Ureter (tissue), 1 donor: ENCODE data around the gene WDFY4. TPM values are rescaled to one million over a fixed set of nuclear protein-coding genes. Genes with fewer than 3 reads are reported as not detected.

Experiments
- DNase-seq: peaks from one replicate; pipeline ENCODE4 v3.0.0-alpha.2; 2020; ENCODE audit warnings: low spot score
- total RNA-seq: library from RNA; stranded (reverse); gene quantifications from one replicate; pipeline ENCODE4 v1.2.4, GENCODE V29; 2023
- donor health status: DM: yes; HTN: yes; CAD: no.

WDFY4 gene
- total RNA-seq, 1 donor from 2014 or later, result 7.0 TPM

GRCh38 chr10:48943096-48943495 is 258.4 kb downstream of the WDFY4 start:
- DNase-seq, result no peak

- no peak for DNase-seq
These were observed 259.5 kb downstream of the WDFY4 start for GRCh38 chr10:48944171-48944570.

DNA sequence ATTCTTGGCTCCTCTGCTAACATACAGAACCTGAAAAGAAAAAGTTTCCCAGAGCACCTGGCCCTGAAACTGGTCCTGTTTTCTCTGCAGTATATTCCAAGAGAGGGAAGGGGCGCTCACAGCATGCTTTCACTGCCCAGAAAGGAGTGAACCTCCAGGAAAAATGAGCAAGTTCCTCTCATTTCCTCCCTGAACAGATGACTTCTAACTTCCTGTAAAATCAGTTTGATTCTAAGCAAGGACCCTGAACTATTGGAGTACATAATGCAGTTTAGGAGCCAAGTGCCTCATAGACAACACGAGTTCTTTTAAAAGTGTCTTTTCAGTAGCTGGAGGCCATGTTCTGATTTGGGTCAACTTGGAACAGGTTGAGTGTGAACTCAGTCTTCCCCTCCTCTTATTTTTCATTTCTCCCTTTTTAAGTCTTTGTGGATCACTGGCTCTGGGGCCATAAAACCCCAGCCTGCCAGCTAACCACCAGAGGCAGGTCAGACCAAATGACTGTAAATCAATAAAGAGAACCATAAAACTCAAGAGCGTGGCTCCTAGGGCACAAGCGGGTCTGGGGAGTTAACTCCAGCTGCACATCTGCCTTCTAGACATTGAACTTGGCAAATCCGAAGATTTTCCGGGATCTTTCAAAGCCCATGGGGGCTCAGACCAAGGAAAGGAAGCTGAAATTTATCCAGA is 260.9 kb downstream of the WDFY4 start:
- DNase-seq, result no peak

GRCh38 chr10:48946332-48946731 is 261.7 kb downstream of the WDFY4 start:
- DNase-seq, result no peak

DNA sequence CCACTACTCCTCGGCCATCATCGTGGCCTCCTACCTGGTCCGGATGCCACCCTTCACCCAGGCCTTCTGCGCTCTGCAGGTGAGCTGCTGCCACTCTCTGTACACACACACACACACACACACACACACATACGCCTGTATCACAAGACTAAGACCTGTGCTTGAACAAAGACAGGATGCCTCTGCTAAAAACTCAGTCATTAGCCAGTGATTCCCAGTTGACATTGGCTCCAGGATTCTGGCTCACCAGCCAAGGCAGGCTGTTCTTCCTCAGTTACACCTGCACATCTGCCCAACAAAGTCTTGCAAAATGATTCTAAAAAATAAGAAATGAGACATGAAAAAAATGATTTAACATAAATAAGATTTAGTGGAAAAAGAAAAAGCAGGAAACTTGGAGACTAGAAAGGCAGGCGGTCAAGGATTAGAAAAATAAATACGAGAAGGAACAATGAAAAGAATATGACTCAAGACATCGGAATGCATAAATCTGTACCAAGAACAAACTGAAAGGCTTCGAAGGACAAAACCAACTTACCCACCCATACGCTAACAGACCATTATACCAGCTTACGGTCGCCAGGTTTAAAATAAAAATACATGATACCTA is 262.3 kb downstream of the WDFY4 start:
- DNase-seq, result no peak

- DNase-seq, result no peak
These were observed 263.2 kb downstream of the WDFY4 start for GRCh38 chr10:48947690-48948469.

DNA sequence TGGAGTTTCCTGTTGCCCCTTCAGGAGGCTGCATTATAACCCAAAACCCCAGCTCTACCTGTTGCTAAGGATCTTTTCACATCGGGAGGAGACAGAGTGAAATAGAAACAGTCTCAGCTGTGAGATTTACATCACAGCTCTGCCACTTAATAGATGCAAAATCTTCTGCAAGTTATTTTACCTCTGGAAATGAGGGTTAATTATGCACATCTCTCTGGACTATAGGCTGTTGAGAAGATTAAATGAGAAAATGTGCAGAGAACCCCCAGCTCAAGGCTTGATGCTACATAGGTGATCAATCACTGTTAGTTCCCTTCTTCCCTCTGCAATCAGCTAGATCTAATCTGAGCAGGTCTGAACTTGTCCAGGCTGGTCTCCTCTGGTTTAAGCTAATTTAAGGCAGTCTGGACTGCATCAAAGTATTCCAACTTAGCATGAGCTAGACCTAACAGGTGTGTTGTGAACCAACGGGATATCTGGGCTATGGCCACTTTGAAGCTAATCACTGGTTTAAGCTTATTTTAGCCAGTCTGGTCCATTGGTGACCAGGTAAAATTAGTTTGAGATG is 263.9 kb downstream of the WDFY4 start:
- no peak for DNase-seq

DNA sequence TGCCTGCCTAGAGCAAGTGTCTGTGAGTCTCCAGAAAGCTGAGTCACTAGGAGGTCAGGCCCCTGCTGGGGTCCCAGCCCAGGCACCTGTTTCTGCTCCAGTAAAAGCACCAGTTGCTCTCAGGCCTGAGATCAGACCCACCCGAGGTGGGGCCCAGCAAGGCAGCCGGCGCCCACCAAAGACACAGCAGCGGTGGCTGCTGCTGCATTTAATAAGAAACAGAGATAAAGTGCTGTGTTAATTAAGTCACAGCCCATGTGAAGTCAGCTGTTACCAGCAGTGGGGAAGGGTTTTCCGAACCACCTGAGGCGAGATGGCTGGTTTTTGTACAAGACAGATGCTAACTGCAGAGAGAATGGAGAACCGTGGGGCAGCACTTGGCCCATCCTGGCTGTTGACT is 267.0 kb downstream of the WDFY4 start:
- no peak for DNase-seq

DNA sequence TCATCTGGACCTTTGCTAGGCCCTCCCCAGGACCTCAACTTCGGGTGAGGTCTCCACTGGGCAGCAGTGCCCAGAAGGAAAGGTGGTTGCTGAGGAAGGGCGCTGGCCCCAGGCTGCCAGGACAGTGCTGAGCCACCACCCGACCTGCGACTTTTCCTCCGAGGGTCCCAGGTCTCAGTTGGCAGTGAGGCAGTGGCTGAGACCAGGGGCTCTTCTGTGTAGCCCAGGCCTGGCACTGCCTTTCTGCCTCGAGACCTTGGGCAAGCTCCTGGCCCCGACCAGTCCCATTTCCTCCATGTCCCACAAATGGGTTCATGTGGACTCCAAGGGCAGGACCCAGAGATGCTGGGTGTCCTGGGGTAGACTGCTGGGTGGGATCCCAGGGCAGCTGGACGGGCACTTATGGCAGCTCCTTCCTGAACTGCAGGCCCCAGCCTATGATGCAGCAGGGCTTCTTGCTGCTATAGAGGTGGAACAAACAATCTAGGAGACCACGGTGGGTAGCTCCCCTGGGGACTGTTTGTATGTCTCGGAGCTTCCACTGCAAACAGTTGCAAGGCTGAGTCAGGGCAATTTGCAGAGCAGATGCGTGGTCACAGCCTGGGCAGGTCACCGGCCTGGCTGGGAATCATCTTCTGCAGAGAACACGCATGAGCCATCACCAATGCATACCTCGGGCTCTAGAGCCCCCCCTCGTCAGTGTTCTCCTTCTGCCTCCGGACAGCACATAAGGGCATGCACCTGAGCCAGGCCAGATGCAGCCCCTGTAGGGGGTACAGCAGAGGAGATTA is 272.9 kb downstream of the WDFY4 start:
- DNase-seq, result no peak

DNA sequence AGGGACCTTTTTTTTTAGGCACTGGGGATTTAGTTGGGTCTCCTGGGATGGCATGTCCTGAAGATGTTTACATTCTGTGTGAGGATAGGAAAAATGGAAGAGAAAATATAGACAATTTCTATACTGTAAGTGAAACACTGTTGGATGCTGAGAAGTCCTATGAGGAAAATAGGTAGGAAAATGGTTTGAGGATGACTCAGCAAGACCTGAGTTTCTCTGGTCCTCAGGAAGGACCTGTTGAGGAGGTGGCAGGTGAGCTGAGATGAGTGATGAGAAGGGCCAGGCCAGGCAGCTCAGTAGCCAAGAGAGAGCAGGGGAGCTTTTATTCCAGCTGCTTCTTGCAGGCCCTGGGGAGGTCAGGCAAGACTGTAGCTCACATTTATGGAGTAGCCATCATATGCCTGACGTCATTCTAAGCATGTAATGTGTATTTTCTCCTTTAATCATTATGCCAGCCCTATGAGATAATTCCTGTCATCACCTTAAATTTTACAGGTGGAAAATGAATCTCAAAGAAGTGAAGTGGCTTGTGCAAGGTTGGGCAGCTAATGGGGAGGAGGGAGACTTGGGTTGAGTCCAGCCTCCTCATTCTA is 274.0 kb downstream of the WDFY4 start:
- DNase-seq, result no peak

- no peak for DNase-seq
These were observed 279.4 kb downstream of the WDFY4 start for GRCh38 chr10:48964038-48964437.

GRCh38 chr10:48965460-48965859 is 280.8 kb downstream of the WDFY4 start:
- DNase-seq, result no peak

DNA sequence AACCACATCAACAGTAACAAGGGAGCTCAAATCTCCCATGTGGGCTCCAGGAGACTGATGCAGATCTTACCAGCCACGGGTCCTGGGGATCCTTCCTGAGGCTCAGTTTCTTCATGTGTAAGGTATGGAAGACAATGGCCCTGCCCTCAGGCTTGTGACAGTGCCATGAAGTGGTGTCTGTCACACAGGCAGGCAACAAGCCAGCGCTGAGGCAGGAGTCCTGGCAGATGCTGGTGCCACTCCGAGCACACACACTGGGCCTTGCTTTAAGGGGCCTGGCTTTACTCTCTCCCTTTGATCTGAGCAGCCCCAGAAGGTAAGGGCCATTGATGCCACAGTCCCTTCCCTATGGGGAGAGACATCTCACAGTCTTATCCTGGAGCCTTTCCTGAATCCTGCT is 283.4 kb downstream of the WDFY4 start:
- no peak for DNase-seq

DNA sequence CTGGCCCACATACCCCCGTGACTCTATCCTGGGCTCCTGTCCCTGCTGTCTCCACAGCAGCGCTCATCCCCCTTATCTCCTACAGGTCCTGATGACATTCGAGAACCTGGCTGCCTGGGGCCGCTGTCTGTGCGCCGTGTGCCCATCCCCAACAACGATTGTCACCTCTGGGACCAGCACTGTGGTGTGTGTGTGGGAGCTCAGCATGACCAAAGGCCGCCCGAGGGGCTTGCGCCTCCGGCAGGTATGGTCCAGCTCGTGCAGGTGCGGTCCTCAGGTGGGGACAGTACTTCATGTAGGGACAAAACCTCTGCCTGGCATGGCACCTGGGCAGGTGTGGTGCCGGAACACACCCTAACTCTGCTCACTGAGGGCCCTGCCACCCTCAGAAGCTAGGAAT is 285.4 kb downstream of the WDFY4 start:
- DNase-seq, result no peak

DNA sequence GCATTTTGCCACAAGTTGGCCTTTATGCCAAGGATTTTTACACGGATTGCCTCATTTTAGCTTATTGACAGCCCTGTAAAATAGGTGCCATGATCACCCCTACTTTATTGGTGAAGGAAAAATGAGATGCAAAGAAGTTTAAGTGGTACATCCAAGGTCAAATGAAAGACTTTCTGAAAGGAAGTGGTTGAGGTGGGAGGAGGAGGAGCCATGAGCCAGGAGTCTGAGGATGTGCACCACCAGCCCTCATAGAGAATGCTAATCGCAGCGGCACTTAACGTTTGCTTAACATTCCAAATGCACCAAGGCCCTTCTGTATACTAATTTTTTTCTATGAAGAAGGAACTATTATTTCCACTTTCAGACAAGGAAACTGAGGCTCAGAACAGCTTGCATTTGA is 286.0 kb downstream of the WDFY4 start:
- DNase-seq, result no peak

DNA sequence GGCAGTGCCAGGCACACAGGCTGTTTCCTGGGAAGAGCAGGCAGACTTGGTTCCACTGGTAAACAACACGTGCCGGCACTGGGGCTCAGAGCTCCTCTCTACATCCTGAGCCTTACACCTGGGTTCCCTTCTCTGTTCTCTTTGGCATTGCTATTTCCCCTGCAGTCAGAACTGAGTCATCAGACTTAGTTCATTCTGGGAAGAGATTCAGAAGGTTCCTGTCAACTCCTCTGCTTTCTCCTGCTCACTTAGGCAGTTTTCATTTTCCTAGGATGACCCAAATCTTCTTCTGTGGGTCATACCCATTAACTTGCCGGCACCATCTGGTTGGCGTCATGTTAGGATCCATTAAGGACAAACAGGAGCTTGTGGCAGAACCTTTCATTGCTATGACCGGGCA is 288.4 kb downstream of the WDFY4 start:
- DNase-seq, result no peak

- DNase-seq, result no peak
These were observed 290.0 kb downstream of the WDFY4 start for GRCh38 chr10:48974510-48975156.

DNA sequence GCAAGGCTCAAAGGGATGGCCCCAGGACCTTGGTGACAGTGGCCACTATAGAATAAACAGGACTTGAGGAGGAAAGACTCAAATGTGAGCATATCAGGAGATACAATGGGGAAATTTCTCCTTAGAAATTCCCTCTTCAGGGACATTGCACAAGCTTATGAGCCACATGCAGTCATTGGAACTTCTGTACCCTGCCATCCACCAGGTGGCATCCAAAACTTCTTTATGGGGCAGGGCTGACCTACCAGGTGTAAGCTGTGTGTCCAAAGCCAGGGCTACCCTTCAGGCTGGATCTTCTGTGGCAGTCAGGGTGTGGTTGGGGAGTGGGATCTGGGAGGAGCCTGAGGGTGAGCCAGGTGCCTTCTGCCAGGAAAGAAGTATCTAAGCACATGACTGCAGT is 291.5 kb downstream of the WDFY4 start:
- no peak for DNase-seq

GRCh38 chr10:48978318-48978717 is 293.6 kb downstream of the WDFY4 start:
- no peak for DNase-seq

GRCh38 chr10:48981310-48981907 is 296.7 kb downstream of the WDFY4 start:
- peak; percentile 64 for DNase-seq

GRCh38 chr10:48982584-48982983 is 297.9 kb downstream of the WDFY4 start:
- DNase-seq, result no peak
